Hematopoietic multipotent progenitor cell treated with erythropoietin and hydrocortisone succinate and interleukin-3 and kit ligand, for 15 days (in vitro differentiated cells): Measurements from ENCODE around the gene SPPL3.
A peak's percentile ranks its signal among the peaks of the same experiment; 100 is the strongest.
"Not testable (repeated sequence)": the region's sequence is repeated elsewhere in the genome, so short reads cannot be mapped to it uniquely, and the experiment has no call there.

Experiments
- DNase-seq: peaks from one replicate; pipeline ENCODE4 v3.0.0-alpha.2; 2015; ENCODE audit warnings: low spot score

The SPPL3 gene

DNA sequence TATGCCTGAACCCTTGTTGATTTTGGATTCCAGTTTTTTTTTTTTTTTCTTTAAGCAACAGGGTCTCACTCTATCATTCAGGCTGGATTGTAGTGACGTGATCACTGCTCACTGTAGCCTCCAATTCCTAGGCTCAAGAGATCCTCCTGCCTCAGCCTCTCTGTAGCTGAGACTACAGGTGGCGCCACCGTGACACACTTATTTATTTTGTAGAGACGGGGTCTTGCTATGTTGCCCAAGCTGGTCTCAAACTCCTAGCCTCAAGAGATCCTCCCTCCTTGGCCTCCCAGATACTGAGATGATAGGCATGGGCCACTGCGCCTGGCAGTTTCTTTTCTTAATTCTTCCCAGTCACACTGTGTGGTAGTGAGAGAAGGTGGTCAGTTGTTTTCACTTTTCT, 153.4 kb downstream of the SPPL3 start:
- DNase-seq = no peak

- no peak for DNase-seq
Measured at GRCh38 chr12:120749256-120749655, 154.9 kb downstream of the SPPL3 start.

GRCh38 chr12:120748242-120748641, 155.9 kb downstream of the SPPL3 start:
- DNase-seq = no peak

DNA sequence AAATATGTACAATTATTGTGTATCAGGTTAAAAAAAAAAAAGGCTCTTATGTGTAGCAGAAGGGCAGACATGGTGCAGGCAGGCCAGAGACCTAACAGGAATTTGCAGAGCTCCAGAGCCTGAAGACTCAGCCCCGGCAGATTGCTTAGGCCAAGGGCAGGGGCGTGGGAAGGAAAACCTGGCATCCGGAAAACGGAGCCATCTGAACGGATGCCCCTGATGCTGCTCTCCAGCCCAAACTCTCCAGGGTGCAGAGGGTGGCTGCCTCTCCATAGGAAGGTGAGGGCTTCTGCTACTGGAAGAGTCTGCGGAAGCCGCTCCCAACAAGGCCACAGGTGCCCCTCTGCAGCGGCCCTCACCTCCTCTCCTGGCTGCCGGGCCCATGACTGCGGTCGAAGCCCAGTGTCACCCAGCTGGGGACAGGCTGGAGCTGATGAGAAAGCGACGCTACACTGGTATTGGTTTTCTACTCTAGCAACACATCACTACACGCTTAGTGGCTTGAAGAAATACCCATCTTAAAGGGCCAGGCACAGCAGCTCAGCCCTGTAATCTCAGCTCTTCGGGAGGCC, 159.2 kb downstream of the SPPL3 start:
- DNase-seq = no peak

GRCh38 chr12:120741476-120742421, 162.4 kb downstream of the SPPL3 start:
- no peak for DNase-seq

- DNase-seq = no peak
Measured at GRCh38 chr12:120740871-120741270, 163.3 kb downstream of the SPPL3 start.

- no peak for DNase-seq
Measured at GRCh38 chr12:120739821-120740613, 164.1 kb downstream of the SPPL3 start.

DNA sequence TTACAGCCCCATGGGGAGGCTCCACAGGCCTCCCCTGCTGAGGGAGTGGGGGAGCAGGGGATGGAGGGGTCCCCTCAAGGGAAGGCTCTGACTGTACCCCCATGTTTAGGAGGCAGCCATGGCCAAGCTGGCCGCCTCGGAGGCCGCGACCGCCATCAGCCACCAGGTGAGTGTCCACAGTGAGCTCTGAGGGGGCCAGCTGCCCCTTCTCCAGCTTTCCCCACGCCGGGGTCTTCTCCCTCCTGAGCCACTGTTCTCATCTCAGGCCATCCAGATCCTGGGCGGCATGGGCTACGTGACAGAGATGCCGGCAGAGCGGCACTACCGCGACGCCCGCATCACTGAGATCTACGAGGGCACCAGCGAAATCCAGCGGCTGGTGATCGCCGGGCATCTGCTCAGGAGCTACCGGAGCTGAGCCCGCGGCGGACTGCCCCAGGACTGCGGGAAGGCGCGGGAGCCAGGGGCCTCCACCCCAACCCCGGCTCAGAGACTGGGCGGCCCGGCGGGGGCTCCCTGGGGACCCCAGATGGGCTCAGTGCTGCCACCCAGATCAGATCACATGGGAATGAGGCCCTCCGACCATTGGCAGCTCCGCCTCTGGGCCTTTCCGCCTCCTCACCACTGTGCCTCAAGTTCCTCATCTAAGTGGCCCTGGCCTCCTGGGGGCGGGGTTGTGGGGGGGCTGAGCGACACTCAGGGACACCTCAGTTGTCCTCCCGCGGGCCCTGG, 165.0 kb downstream of the SPPL3 start:
- no peak for DNase-seq

DNA sequence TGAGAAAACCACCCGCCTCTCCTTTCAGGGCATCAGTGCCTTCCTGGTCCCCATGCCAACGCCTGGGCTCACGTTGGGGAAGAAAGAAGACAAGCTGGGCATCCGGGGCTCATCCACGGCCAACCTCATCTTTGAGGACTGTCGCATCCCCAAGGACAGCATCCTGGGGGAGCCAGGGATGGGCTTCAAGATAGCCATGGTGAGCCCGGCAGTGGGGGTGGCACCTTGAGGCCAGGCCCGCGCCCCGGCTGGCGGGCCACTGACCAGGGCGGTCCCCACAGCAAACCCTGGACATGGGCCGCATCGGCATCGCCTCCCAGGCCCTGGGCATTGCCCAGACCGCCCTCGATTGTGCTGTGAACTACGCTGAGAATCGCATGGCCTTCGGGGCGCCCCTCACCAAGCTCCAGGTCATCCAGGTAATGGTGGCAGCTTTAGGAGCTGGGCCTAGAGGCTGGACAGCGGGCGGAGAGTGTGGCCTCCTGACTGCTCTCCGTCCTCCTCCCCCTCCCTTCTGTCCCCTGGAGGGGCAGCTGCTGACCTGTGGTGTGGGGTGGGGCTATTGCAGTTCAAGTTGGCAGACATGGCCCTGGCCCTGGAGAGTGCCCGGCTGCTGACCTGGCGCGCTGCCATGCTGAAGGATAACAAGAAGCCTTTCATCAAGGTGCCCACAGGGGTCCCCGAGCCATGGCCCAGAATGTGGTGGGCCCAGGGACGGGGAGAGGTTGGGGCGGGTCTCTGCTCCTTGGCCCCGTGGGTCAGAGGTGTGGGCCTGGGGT, 165.7 kb downstream of the SPPL3 start:
- DNase-seq = no peak

DNA sequence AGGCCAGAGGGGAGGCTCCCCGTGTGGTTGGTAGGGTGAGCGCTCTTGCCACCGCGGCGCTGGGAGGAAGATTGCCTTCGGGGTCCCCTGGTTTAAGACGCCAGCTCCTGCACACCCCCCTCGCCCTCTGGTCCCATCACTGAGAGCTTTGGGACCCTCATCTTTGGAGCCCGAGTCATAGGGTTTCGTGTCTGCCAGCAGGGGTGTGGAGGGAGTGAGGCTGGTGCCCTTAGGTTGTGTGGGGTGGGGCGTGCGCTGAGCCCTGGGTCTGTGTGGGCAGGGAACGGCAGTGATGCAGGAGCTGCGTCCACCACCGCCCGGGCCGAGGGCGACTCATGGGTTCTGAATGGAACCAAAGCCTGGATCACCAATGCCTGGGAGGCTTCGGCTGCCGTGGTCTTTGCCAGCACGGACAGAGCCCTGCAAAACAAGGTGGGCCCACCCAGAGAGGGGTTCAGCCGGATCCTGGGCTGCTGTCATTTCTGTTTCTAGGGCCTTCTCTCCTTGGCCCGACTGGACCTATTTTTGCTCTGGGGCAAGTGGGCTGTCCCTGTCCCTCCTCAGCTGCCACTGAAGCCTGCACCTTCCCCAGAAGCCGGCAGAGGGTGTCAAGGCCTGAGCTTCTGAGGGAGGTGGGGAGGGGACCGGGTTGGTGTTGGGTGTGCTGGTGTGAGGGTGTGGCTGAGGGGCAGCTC, 166.5 kb downstream of the SPPL3 start:
- DNase-seq = no peak

DNA sequence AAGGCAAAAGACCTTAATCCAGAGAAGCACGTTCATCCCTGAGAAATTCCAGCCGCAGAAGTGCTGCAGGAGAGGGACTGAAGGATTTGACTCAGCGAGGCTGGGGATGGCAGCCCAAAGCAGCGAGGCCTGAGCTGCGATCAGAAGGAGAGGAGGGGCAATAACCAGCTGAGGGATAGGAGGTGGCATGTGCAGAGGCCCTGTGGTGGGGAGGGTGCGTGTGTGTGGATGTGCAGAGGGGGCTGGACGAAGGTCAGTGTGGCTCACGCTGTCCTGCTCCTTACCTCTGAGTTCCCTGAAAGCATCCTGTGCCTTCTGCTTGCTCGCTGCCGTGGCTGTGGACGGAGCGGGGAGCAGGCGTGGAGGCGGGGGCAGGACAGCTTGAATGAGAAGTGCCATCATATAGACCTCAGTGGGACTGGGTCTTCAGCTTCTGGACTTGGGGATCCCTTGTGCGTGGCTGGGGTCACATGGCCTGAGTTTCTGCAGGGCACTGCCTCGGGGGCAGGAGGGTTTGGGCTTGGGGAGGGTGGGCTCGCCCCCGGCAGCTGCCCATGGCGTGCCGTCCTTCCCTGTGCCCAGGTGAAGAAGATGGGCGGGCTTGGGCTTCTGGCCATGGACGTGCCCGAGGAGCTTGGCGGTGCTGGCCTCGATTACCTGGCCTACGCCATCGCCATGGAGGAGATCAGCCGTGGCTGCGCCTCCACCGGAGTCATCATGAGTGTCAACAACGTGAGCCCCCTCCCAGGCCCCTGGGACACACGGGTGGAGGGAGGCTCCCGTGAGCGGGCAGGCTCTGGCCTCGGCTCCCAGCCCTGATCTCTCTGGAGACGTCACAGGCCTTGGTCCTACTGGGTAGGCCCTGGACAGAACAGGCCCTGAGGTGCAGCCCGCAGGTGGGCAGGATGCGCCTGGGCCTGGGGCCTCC, 167.5 kb downstream of the SPPL3 start:
- no peak for DNase-seq

DNA sequence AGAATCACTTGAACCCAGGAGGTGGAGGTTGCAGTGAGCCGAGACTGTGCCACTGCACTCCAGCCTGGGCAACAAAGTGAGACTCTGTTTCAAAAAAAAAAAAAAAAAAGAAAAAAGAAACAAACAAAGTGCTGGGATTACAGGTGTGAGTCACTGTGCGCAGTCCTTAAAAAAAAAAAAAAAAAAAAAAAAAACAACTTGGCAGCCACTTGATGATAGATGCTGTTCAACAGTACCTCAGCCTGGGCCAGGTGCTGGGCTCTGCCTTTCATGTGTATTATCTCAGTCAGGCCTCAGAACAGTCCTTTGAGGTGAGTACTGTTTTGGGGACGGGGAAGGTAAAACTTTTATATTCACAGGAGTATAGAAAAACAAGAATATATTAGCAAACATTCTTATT, 169.0 kb downstream of the SPPL3 start:
- no peak for DNase-seq

- DNase-seq = no peak
Measured at GRCh38 chr12:120734210-120734609, 169.9 kb downstream of the SPPL3 start.

GRCh38 chr12:120733574-120733973, 170.6 kb downstream of the SPPL3 start:
- no peak for DNase-seq

DNA sequence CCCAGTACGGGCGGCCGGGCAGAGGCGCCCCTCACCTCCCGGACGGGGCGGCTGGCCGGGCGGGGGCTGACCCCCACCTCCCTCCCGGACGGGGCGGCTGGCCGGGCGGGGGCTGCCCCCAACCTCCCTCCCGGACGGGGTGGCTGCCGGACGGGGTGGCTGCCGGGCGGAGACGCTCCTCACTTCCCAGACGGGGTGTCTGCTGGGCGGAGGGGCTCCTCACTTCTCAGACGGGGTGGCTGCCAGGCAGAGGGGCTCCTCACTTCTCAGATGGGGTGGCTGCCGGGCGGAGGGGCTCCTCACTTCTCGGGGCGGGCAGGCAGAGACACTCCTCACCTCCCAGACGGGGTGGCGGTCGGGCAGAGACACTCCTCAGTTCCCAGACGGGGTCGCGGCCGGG, 172.0 kb downstream of the SPPL3 start:
- not testable (repeated sequence) for DNase-seq

DNA sequence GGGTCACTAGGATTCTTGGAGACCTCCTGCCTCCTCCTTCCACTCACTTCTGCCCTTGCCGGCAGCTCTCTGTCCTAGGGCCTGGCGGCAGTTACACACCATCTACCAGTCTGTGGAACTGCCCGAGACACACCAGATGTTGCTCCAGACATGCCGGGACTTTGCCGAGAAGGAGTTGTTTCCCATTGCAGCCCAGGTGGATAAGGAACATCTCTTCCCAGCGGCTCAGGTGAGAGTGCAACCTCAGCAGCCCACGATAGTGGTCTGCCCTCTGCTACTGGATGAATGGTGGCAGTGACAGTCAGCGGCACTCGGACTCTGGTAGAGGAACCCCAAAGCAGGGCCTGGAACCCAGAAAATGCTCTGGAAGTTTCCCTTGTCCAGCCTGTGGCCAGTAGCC, 177.2 kb downstream of the SPPL3 start:
- no peak for DNase-seq

GRCh38 chr12:120726510-120726793, 177.7 kb downstream of the SPPL3 start:
- no peak for DNase-seq

DNA sequence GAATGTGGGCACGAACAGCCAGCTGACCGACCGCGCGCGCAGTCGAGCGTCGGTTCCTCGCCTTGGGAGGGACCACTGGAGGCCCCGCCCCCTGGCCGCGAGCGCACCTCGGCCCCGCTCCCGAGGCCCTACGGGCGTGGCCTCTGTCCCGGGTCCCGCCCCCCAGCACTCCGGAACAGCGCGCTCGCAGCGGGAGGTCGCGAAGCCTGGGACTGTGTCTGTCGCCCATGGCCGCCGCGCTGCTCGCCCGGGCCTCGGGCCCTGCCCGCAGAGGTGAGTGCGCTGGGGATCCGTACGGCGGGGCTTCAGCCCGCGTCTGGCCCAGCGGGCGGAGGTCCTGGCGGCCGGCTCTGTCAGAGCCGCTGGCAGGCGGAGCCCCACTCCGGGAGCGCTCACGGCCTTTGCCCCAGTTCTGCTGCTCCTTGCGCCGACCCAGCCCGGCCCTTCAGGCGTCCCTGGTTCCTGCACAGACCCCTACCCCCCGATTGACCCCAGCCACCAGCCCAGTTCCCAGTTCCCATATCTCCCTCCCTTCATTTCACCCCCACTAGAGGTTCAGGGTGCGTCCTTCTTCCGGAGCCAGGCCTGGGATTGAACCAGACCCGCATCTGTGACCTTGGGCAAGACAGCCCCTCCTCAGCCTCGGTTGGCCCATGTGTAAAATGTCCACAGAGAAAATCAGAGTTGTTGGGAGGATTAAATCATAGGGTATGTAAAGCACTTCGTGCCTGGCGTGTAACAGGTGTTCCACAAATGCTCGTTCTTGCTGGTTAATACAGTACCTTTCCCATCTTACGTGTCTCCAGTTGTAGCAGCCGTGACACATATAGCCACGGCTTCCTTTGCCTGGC, 178.3 kb downstream of the SPPL3 start, which contains the start of gene ACADS:
TSS of gene ACADS (plus strand) at position 168 of the 851 bp plus-strand sequence. CDS start at position 228, 60 bp downstream.
- DNase-seq = peak; percentile 92
